H1 (cell line): ENCODE data around the gene IGF2BP3. TPM values are rescaled to one million over a fixed set of nuclear protein-coding genes. Genes with fewer than 3 reads are reported as not detected.

ENCODE experiments used
- ASH2L ChIP-seq: fragments of 200-600, 300-600 bp; sonication (generic); IDR thresholded peaks from one replicate; pipeline ENCODE4 v1.7.1; 2017; ENCODE audit warnings: low read length
- polyA plus RNA-seq, 7 experiments: library from polyadenylated mRNA; depleted of rRNA in 3 of 7; stranded (reverse) in 5 of 7; unstranded in 2 of 7; fragments of >200 nt in 5 of 7; fragments of 200-250 nt in 2 of 7; gene quantifications; 1 replicate in 5 of 7; 2 replicates in 1 of 7; 4 replicates in 1 of 7; pipeline versions ENCODE4 v1.2.1 to v1.2.3, GENCODE V29; 2011 to 2013; ENCODE audit warnings: missing spikeins in 2 of 7, mixed read lengths in 2 of 7
- total RNA-seq: library from RNA; stranded (reverse); fragmentation: NEBNext Ultra II Directional; extraction: Animal tissue kit (Norgen Biotek cat#: 25700); gene quantifications from 2 replicates; pipeline ENCODE4 v1.2.1, GENCODE V29; 2021

The IGF2BP3 gene
- total and polyA plus RNA-seq, 2 of the 8 experiments (the other 6 are each of a cell fraction or from before 2014, with no cell fraction given), result 66.3 to 193 TPM

DNA sequence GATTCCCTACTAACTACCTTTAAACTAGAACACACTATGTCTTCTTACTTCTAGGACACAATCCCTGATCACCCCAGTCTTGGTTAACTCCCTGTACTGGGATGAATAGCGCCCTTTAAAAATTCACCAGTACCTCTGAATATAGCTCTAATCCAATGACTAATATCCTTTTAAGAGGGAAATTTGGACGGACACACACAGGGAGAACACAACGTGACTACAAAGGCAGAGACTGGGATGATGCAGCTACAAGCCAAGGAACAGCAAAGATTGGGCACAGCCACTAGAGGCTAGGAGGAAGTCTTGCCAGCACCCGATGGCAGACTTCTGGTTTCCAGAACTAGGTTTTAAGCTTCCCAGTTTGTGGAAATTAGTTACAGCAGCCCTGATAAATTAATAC, 89.7 kb downstream of the IGF2BP3 start (continued):
- no peak for TF ChIP-seq ASH2L
